B cell (primary cell): ENCODE data around the gene ITPKB.

Experiments
- EZH2 ChIP-seq: IDR thresholded peaks from 2 replicates; pipeline ENCODE4 v1.6.1; 2012; ENCODE audit warnings: borderline replicate concordance, low read depth, mild to moderate bottlenecking, moderate library complexity, low read length; ENCODE audit not compliant: insufficient read depth, poor library complexity, severe bottlenecking
- TF ChIP-seq, protein P1 (sequence below): fragments of 200-600 bp; IDR thresholded peaks from one replicate; pipeline ENCODE4 v1.8.0; 2022; ENCODE audit warnings: antibody characterized with exemption, mild to moderate bottlenecking

DNA sequence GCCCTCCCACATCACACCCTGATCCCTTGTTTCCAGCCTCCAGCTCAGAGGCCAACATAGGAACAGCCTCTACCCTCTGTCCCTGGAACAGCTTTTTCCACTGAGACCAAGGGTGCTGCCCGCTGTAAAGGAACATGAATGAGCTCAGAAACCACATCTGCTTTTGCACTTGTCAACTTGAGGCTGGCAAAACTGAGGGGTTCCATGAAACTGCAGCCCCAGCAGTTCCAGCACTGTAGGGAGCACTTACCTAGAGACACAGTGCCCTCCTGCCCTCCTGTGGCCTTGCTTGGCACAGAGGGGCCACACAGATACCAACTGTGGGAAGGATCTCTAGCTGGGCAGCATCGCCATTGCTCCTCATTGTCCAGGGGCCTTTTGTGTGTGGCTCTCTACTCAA, 51.7 kb downstream of the ITPKB start:
- TF ChIP-seq, protein P1, sequence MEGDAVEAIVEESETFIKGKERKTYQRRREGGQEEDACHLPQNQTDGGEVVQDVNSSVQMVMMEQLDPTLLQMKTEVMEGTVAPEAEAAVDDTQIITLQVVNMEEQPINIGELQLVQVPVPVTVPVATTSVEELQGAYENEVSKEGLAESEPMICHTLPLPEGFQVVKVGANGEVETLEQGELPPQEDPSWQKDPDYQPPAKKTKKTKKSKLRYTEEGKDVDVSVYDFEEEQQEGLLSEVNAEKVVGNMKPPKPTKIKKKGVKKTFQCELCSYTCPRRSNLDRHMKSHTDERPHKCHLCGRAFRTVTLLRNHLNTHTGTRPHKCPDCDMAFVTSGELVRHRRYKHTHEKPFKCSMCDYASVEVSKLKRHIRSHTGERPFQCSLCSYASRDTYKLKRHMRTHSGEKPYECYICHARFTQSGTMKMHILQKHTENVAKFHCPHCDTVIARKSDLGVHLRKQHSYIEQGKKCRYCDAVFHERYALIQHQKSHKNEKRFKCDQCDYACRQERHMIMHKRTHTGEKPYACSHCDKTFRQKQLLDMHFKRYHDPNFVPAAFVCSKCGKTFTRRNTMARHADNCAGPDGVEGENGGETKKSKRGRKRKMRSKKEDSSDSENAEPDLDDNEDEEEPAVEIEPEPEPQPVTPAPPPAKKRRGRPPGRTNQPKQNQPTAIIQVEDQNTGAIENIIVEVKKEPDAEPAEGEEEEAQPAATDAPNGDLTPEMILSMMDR = peak; percentile 52
- TF ChIP-seq EZH2 = no peak
